ENCODE measurements around the gene DGKG.

The DGKG gene

DNA sequence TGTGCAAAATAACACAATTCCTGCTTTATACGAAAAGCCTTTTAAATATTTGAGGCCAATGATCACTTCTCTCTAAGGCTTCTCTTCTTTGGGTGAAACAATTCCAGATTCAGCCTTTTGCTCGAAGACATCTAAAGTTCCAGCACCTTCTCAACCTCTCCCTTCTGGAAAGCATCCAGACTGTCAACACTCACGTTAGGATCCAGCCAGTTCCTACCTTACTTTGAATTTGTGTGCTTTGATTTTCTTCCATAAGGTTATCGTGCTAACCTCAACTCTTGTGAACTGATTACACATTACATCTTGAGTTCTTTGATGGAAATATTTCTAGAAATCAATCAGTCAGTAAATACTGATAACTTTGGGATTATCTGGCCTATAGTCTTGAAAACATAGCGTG is 127.9 kb downstream of the DGKG start:
- TF ChIP-seq, protein P1, sequence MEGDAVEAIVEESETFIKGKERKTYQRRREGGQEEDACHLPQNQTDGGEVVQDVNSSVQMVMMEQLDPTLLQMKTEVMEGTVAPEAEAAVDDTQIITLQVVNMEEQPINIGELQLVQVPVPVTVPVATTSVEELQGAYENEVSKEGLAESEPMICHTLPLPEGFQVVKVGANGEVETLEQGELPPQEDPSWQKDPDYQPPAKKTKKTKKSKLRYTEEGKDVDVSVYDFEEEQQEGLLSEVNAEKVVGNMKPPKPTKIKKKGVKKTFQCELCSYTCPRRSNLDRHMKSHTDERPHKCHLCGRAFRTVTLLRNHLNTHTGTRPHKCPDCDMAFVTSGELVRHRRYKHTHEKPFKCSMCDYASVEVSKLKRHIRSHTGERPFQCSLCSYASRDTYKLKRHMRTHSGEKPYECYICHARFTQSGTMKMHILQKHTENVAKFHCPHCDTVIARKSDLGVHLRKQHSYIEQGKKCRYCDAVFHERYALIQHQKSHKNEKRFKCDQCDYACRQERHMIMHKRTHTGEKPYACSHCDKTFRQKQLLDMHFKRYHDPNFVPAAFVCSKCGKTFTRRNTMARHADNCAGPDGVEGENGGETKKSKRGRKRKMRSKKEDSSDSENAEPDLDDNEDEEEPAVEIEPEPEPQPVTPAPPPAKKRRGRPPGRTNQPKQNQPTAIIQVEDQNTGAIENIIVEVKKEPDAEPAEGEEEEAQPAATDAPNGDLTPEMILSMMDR (IDR thresholded peaks at IDR 0.05; ENCODE audit: low read depth, low read length): no peak
- no peak for DNase-seq (ENCODE audit: extremely low read depth, low read depth)

DNA sequence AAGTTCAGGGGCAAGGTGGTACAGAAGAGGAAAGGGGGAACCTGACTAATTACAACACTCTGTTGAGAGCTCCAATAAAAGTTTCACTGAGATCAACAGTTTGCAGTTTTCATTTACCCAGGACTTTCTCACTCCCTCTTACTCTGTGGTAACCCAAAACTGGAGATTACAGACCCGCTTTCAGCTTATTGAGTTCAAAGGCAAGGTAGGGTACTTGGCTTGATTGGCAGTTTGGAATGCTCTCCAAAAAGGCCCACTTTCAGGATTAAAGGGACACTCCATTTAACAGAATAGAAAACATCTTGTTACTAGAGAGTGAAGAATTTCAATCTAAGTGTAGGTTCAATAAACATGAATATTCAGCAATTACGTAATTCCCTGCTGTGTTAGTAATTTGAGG is 135.6 kb downstream of the DGKG start:
- no peak for DNase-seq (ENCODE audit: extremely low read depth, low read depth)
- TF ChIP-seq, protein P1 (IDR thresholded peaks at IDR 0.05; ENCODE audit: low read depth, low read length): no peak

DNA sequence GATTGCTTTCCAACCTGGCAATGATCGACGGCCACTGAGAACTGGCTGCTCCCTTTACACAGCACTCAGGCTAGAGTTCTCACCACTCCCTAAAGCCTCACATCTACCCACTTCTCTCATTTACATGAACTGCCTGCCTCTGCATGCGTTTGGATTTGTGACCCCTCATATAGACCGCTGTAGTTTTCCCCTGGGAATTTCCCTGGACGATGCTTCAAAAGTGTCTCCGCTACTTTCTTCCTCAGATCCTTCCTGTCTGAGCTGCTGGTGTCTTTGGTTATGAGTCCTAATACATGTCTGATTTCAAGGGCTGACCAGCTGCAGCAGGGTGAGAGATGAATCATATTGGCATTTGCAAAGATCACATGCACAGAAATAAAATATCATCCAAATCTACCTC is 136.4 kb downstream of the DGKG start:
- no peak for DNase-seq (ENCODE audit: extremely low read depth, low read depth)
- TF ChIP-seq, protein P1 (IDR thresholded peaks at IDR 0.05; ENCODE audit: low read depth, low read length): no peak

DNA sequence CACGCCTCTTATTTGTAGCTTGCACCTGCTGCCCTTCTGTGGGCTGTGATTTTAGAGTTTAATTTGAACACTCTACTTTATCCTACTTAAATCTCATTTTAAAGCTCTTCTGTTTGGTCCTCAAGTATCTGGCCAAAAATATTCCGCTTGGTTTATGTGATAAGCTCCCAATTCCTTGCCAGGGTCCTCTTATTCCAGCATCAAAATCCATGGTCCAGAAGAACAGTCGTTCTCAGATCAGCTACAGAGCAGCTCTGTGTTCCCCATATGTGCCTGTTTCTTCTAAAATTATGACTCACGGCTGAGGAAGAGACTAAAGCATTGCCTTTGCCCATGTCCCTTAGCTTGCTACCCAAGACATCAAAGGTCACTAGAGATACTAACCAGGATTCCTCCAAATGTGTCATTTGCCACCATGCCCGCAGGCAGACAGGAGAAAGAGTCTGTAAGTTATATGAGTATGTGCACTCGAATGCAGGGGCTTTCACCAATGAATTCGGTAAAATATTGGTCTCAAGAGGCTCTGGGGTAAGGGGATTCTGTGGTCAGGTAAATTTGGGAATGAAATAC is 137.9 kb downstream of the DGKG start:
- TF ChIP-seq, protein P1 (IDR thresholded peaks at IDR 0.05; ENCODE audit: low read depth, low read length): no peak

DNA sequence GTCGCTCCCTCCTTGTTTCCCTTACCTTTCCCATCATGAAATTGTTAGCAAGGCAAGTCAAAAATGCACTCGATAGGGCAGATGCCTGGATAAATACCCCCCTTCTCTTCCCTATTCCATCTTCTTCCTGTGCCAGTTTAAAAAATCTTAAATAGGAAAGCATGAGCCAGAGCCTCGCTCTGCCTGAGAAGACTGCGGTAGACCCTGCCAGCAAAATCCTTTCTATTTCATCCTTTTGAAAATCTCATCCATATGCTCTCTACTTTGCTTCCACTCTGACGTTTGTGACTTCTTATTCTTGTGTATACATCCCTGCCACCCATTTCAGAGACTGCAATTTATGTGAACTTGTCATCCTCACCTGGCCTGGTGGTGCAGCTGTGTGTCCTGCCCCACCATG is 138.6 kb downstream of the DGKG start:
- TF ChIP-seq, protein P1 (IDR thresholded peaks at IDR 0.05; ENCODE audit: low read depth, low read length): no peak
- no peak for DNase-seq (ENCODE audit: extremely low read depth, low read depth)

More for the DNA sequence above, 137.9 kb downstream of the DGKG start:
- DNase-seq (ENCODE audit: extremely low read depth, low read depth): no peak

DNA sequence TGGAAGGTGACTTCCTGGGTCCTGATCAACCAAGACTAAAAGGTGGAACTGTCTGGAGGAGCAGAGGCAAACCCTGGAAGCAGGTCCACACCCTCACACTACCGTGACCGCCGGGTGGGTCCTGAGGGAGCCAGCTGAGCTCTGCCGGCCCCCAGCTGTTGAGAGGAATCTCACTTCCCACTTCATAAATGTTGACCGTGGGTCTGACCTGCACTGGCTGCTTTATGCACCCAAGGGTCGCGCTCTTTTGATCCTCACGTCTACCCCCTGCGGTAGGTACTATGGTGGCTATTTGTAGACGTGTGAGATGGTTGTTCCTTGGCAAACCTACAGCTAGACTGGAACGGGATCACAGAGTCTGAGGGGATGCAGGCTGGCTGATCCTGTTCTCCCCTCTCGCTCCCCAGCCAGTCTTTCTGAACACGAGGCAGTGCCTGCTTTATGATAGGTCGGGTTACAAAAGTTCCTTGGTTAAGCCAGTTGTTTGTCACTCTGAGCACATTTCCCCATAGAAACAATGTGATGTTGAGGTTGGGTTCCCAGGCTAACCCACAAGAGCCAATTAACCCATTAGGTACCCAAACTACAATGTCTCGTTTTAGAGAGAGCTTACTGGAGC is 140.2 kb downstream of the DGKG start:
- TF ChIP-seq, protein P1 (IDR thresholded peaks at IDR 0.05; ENCODE audit: low read depth, low read length): no peak
- DNase-seq (ENCODE audit: extremely low read depth, low read depth): no peak

DNA sequence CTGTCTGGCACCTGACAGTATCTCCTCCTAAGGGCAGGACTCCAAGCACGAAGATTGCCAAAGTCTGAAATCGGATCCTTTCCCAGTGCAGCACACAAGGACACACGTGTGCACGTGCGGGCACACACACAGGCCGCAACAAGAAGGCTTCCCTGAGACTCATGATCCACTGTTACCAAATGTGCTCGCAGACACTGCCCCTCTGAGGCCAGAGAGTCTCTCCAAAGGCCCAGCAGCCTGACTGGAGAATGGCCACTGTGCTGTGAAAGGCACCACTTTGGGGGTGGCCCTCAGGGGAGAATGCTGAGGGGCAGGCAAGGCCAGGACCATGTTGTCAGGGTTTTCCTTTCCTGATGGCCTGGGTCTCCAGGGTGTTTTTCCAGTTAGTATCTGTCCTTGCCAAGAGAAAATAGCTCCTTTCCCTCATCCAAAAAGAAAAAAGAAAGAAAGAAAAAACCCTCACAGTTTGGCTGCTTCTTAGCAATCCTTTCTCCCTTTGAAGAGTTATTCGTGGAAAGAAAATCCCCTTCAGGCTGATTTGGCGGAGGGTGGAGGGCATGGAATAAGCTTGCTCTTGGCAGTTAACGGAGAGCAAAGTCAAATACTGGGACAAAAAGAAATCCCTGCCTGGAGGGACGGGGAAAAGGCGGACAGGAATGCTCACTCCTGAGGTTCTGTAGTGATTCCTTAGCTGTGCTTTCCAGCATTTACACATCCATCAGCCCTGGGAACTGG is 141.0 kb downstream of the DGKG start:
- TF ChIP-seq, protein P1 (IDR thresholded peaks at IDR 0.05; ENCODE audit: low read depth, low read length): peak; percentile 23
- DNase-seq (ENCODE audit: extremely low read depth, low read depth): no peak

Data from AG09319 (cell line).